Mammary epithelial cell (primary cell): ENCODE results near the gene FAM53B.

Experiments used
- EZH2 ChIP-seq: IDR thresholded peaks from 2 replicates; pipeline ENCODE4 v1.6.1; 2012; ENCODE audit warnings: low read length, inconsistent platforms, borderline replicate concordance
- TF ChIP-seq, protein P1 (sequence below), 2 donors: IDR thresholded peaks in 1 of 2; conservative IDR thresholded peaks in 1 of 2; 2 replicates each; pipeline ENCODE4 v1.5.1; 2011 to 2012; ENCODE audit warnings: inconsistent platforms in 2 of 2, low read length in 2 of 2, mild to moderate bottlenecking in 2 of 2, control low read depth in 1 of 2, low read depth in 1 of 2; ENCODE audit not compliant: insufficient read depth in 1 of 2; ENCODE audit errors: extremely low read depth in 1 of 2

GRCh38 chr10:124677293-124677699 lies 66.9 kb downstream of the FAM53B start:
- TF ChIP-seq, protein P1, sequence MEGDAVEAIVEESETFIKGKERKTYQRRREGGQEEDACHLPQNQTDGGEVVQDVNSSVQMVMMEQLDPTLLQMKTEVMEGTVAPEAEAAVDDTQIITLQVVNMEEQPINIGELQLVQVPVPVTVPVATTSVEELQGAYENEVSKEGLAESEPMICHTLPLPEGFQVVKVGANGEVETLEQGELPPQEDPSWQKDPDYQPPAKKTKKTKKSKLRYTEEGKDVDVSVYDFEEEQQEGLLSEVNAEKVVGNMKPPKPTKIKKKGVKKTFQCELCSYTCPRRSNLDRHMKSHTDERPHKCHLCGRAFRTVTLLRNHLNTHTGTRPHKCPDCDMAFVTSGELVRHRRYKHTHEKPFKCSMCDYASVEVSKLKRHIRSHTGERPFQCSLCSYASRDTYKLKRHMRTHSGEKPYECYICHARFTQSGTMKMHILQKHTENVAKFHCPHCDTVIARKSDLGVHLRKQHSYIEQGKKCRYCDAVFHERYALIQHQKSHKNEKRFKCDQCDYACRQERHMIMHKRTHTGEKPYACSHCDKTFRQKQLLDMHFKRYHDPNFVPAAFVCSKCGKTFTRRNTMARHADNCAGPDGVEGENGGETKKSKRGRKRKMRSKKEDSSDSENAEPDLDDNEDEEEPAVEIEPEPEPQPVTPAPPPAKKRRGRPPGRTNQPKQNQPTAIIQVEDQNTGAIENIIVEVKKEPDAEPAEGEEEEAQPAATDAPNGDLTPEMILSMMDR (conservative IDR thresholded peaks at IDR 0.05 in 1 of 2, IDR thresholded peaks at IDR 0.05 in 1 of 2; ENCODE audit: extremely low read depth in 1 of 2, insufficient read depth in 1 of 2, low read depth in 1 of 2, low read length in 2 of 2) = no peak
- no peak for TF ChIP-seq EZH2
